Tibial nerve (tissue), 4 donors: Measurements from ENCODE around the gene CD151. TPM values are rescaled to one million over a fixed set of nuclear protein-coding genes. Genes with fewer than 3 reads are reported as not detected.

Source experiments
- DNase-seq, 2 donors: peaks; one replicate each; pipeline ENCODE4 v3.0.0-alpha.2; 2019; ENCODE audit warnings: low spot score in 2 of 2
- H3K27ac ChIP-seq, 4 donors: fragments of 200-600 bp; sonication (generic) in 3 of 4; one replicate each; pipeline ENCODE4 v1.5.1; 2017 to 2019; ENCODE audit warnings: mild to moderate bottlenecking in 1 of 4
- H3K27me3 ChIP-seq, 2 donors: fragments of 200-600 bp; sonication (generic) in 1 of 2; one replicate each; pipeline versions ENCODE4 v1.5.1 to v1.6.0; 2017 to 2019
- H3K36me3 ChIP-seq, 3 donors: fragments of 200-600 bp; sonication (generic); one replicate each; pipeline ENCODE4 v1.5.1; 2018 to 2019
- H3K4me1 ChIP-seq, 4 donors: fragments of 200-600 bp; sonication (generic) in 3 of 4; one replicate each; pipeline ENCODE4 v1.5.1; 2017 to 2019
- H3K4me3 ChIP-seq, 4 donors: fragments of 200-600 bp; sonication (generic) in 3 of 4; one replicate each; pipeline ENCODE4 v1.5.1; 2017 to 2019; ENCODE audit warnings: mild to moderate bottlenecking in 1 of 4, moderate library complexity in 1 of 4
- H3K9me3 ChIP-seq, 4 donors: fragments of 200-600 bp; sonication (generic) in 3 of 4; one replicate each; pipeline ENCODE4 v1.5.1; 2017 to 2019
- EP300 ChIP-seq, 2 donors: sonication (generic); formaldehyde crosslinking; IDR thresholded peaks; one replicate each; pipeline ENCODE4 v1.6.1; 2017; ENCODE audit warnings: antibody characterized with exemption in 2 of 2, mild to moderate bottlenecking in 1 of 2
- POLR2A ChIP-seq, 2 donors: fragments of 450-650 bp; IDR thresholded peaks; one replicate each; pipeline ENCODE4 v1.6.1; 2017; ENCODE audit warnings: antibody characterized with exemption in 2 of 2, mild to moderate bottlenecking in 2 of 2, moderate library complexity in 2 of 2
- WGBS, 2 donors: methylation state at CpG; one replicate each; pipeline ENCODE4 v1.1.5; 2018; 5-methylcytosine and 5-hydroxymethylcytosine counted together
- total RNA-seq, 4 donors: library from RNA; depleted of rRNA; stranded (reverse); fragments of >200 nt; gene quantifications; one replicate each; pipeline ENCODE4 v1.1.0, GENCODE V29; 2016
- TF ChIP-seq, protein P1 (sequence below), 5 experiments: fragments of 200-600 bp in 3 of 5; fragments of 450-650 bp in 2 of 5; sonication (generic) in 3 of 5; IDR thresholded peaks; one replicate each; pipeline ENCODE4 v1.5.1; 2016 to 2019; ENCODE audit warnings: antibody characterized with exemption in 5 of 5, mild to moderate bottlenecking in 3 of 5, moderate library complexity in 2 of 5

The CD151 gene
- total RNA-seq, 4 donors from 2014 or later: 264 to 309 (median 281) TPM

DNA sequence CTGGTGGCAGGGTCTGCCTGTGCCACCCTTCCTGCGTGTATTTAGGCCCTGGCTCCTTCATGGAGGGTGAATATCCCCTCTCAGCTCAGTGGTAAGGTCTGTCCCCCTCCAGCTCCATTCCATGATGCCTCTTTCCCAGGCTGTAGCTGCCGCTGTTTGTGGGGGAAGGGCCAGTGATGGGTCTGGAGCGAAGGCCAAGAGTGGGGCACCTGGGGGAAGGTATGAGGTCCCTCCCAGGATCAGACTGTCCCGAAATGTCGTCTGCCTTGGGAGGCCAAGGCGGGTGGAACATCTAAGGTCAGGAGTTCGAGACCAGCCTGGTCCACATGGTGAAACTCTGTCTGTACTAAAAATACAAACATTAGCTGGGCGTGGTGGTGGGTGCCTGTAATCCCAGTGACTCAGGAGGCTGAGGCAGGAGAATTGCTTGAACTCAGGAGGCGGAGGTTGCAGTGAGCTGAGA, 1.1 kb downstream of the CD151 start:
- WGBS, 2 donors: 25 to 37% methylated on average over 9 of the region's 9 CpGs
- peaks cover 0 to 87% (median 50%) of the 10 kb centered on the region in 4 donors for H3K4me1 ChIP-seq
- H3K27ac ChIP-seq: peak overlapping the region; percentile 88 to 93 (median 90)
- H3K36me3 ChIP-seq: peaks cover 0 to 33% (median 0%) of the 10 kb centered on the region in 3 donors
- no peaks in the 10 kb centered on the region for H3K9me3 ChIP-seq
- peaks cover 0 to 27% of the 10 kb centered on the region in 2 donors for H3K27me3 ChIP-seq
- H3K4me3 ChIP-seq: peak overlapping the region; percentile 67 to 87 (median 85)
- TF ChIP-seq EP300 (IDR thresholded peaks at IDR 0.05): no peak
- TF ChIP-seq POLR2A (IDR thresholded peaks at IDR 0.05): no peak
- TF ChIP-seq, protein P1, sequence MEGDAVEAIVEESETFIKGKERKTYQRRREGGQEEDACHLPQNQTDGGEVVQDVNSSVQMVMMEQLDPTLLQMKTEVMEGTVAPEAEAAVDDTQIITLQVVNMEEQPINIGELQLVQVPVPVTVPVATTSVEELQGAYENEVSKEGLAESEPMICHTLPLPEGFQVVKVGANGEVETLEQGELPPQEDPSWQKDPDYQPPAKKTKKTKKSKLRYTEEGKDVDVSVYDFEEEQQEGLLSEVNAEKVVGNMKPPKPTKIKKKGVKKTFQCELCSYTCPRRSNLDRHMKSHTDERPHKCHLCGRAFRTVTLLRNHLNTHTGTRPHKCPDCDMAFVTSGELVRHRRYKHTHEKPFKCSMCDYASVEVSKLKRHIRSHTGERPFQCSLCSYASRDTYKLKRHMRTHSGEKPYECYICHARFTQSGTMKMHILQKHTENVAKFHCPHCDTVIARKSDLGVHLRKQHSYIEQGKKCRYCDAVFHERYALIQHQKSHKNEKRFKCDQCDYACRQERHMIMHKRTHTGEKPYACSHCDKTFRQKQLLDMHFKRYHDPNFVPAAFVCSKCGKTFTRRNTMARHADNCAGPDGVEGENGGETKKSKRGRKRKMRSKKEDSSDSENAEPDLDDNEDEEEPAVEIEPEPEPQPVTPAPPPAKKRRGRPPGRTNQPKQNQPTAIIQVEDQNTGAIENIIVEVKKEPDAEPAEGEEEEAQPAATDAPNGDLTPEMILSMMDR (IDR thresholded peaks at IDR 0.05): no peak
- DNase-seq: no peak

DNA sequence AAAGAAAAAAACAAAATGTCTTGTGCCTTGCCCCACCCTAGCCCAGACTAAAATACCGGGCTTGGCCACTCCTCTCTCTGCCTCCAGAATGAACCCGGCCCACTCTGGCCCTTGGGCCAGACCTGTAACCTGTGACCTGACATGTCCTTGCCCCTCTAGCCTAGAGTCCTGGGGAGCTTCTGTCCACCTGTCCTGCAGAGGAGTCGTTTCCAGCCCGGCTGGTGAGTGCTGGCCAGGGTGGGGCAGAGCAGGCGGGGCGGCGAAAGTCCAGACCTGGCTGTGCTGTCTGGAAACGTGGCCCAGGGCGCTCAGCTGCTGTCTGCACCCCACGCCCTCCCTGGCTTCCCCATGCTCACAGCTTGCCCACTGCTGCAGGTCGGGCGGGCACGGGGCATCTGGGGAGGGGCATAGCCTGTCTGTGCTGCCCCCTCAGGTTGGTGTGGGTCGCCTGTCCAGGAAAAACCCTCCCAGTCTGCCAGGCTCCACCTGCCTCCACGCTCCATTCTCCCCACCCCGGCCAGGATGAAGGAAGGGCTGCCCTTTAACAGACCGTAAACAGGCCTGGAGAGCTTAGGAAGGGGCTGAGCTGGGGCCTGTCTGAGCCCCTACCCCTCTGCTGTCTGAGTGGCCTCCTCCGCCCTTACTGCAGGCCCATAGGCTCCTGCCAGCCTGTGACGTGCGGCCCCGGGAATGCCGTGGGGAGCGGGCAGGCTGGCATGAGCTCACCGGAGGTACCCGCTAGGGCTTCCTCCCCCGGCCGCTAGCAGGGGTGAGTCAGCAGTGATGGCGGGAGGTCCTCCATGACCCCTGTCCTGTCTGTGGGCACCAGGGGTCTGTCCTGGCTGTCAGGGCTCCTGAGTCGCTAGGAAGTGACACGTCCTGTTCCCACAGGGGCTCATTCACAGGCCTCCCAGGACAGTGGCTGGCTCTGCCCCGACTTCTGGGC, 1.9 kb downstream of the CD151 start:
- H3K27ac ChIP-seq: peak overlapping the region; percentile 88 to 93 (median 90)
- H3K4me1 ChIP-seq: peaks cover 0 to 86% (median 46%) of the 10 kb centered on the region in 4 donors
- TF ChIP-seq POLR2A (IDR thresholded peaks at IDR 0.05): peak in 1 of 2 donors; percentile 59
- peak in 1 of 2 donors; percentile 77 for TF ChIP-seq EP300 (IDR thresholded peaks at IDR 0.05)
- TF ChIP-seq, protein P1 (IDR thresholded peaks at IDR 0.05): no peak
- no peaks in the 10 kb centered on the region for H3K9me3 ChIP-seq
- 16 to 17% methylated on average over 24 to 31 of the region's 31 CpGs for WGBS, 2 donors
- peaks cover 0 to 41% (median under 1%) of the 10 kb centered on the region in 3 donors for H3K36me3 ChIP-seq
- DNase-seq: no peak
- H3K27me3 ChIP-seq: peaks cover 0 to 20% of the 10 kb centered on the region in 2 donors
- H3K4me3 ChIP-seq: peak overlapping the region; percentile 6 to 87 (median 48)

DNA sequence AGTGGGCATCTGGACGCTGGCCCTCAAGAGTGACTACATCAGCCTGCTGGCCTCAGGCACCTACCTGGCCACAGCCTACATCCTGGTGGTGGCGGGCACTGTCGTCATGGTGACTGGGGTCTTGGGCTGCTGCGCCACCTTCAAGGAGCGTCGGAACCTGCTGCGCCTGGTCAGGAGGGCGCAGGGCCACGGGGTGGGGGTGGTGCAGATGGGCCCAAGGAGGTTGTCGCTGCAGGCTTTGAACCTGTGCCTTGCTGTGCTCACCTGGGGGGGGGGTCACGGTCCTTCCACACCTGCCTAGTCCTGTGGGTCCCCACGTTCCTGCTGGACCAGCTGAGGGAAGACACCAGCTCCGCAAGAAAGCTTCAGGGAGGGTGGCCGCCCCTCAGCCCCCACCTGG, 3.5 kb downstream of the CD151 start:
- H3K27ac ChIP-seq: peak overlapping the region in 1 of 4 donors; percentile 51

DNA sequence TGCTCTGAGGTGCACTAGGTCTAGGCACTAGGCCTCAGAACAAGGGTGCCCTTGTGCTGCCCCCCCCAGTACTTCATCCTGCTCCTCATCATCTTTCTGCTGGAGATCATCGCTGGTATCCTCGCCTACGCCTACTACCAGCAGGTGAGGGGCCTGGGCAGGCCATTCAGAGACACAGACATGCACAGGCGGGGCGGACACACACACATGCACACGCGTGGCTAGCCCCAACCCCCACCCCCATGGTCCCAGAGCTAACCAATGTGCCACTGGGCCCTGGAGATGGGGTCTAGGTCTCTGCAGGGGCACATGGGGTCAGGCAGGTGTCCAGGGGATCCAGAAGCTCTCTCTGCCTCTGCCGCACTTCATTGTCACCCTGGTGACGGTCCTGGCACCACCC, 3.9 kb downstream of the CD151 start:
- H3K4me3 ChIP-seq: no peak overlapping the region
- no peaks in the 10 kb centered on the region for H3K9me3 ChIP-seq
- H3K4me1 ChIP-seq: peaks cover 0 to 85% (median 50%) of the 10 kb centered on the region in 4 donors
- WGBS, 2 donors: 77 to 85% methylated on average over 7 to 9 of the region's 9 CpGs
- H3K27ac ChIP-seq: peak overlapping the region in 2 of 4 donors; percentile 36 to 51
- no peak for DNase-seq
- H3K36me3 ChIP-seq: peaks cover 0 to 55% (median 7%) of the 10 kb centered on the region in 3 donors
- no peak for TF ChIP-seq EP300 (IDR thresholded peaks at IDR 0.05)
- TF ChIP-seq POLR2A (IDR thresholded peaks at IDR 0.05): no peak
- TF ChIP-seq, protein P1 (IDR thresholded peaks at IDR 0.05): no peak
- H3K27me3 ChIP-seq: no peaks in the 10 kb centered on the region

More for the DNA sequence above, 3.5 kb downstream of the CD151 start:
- peaks cover 0 to 3% of the 10 kb centered on the region in 2 donors for H3K27me3 ChIP-seq
- DNase-seq: no peak
- H3K9me3 ChIP-seq: no peaks in the 10 kb centered on the region
- peaks cover 0 to 85% (median 48%) of the 10 kb centered on the region in 4 donors for H3K4me1 ChIP-seq
- H3K36me3 ChIP-seq: peaks cover 0 to 55% (median 7%) of the 10 kb centered on the region in 3 donors
- H3K4me3 ChIP-seq: no peak overlapping the region
- 86 to 91% methylated on average over 5 to 10 of the region's 14 CpGs for WGBS, 2 donors
- TF ChIP-seq, protein P1 (IDR thresholded peaks at IDR 0.05): no peak
- no peak for TF ChIP-seq POLR2A (IDR thresholded peaks at IDR 0.05)
- TF ChIP-seq EP300 (IDR thresholded peaks at IDR 0.05): no peak
